HG03135 (cell line): Measurements from ENCODE around the gene ZNF606.

Experiments
- ATAC-seq: cut with Tn5 transposase; IDR thresholded peaks from one replicate; pipeline ENCODE4 v1.9.1; 2021; ENCODE audit warnings: mild to moderate bottlenecking, moderate library complexity; ENCODE audit not compliant: unreplicated experiment

ZNF606 gene

GRCh38 chr19:57934820-57935665 is 67.6 kb downstream of the ZNF606 start, which contains the start of gene ZNF418:
Gene ZNF418, minus strand, starts transcription at chr19:57935402. Its CDS starts 1,580 bp downstream, at chr19:57933822.
- ATAC-seq: peak; percentile 80

GRCh38 chr19:57927587-57927986 is 75.0 kb downstream of the ZNF606 start:
- ATAC-seq: no peak
